ENCODE data around the gene SPEF2. TPM values are rescaled to one million over a fixed set of nuclear protein-coding genes. Genes with fewer than 3 reads are reported as not detected.

Gene SPEF2
- total RNA-seq, 1 experiment from 2014 or later = 10.6 TPM

GRCh38 chr5:35781181-35781790 lies 163.6 kb downstream of the SPEF2 start:
- H3K4me1 ChIP-seq (replicated peaks; ENCODE audit: insufficient read depth) = no peaks in the 10 kb centered on the region
- no peak for DNase-seq
- H3K4me2 ChIP-seq = no peak overlapping the region
- BruUV-seq (replicated peaks) = no TSS peak
- no peaks in the 10 kb centered on the region for H3K36me3 ChIP-seq (ENCODE audit: low read depth)
- no peaks in the 10 kb centered on the region for H4K20me1 ChIP-seq (ENCODE audit: insufficient read depth)
- CTCF ChIA-PET = interaction anchor here (0.6 to 0.7 kb wide), 3 partner anchors 28 to 436 kb away, joined by 5 to 17 read pairs (median 5); no protein-coding TSS in a partner anchor
- no peak overlapping the region for H3K4me3 ChIP-seq
- H3K79me2 ChIP-seq (ENCODE audit: low read depth) = no peaks in the 10 kb centered on the region
- TF ChIP-seq, protein P1, sequence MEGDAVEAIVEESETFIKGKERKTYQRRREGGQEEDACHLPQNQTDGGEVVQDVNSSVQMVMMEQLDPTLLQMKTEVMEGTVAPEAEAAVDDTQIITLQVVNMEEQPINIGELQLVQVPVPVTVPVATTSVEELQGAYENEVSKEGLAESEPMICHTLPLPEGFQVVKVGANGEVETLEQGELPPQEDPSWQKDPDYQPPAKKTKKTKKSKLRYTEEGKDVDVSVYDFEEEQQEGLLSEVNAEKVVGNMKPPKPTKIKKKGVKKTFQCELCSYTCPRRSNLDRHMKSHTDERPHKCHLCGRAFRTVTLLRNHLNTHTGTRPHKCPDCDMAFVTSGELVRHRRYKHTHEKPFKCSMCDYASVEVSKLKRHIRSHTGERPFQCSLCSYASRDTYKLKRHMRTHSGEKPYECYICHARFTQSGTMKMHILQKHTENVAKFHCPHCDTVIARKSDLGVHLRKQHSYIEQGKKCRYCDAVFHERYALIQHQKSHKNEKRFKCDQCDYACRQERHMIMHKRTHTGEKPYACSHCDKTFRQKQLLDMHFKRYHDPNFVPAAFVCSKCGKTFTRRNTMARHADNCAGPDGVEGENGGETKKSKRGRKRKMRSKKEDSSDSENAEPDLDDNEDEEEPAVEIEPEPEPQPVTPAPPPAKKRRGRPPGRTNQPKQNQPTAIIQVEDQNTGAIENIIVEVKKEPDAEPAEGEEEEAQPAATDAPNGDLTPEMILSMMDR (conservative IDR thresholded peaks at IDR 0.05) = no peak
- no peak for TF ChIP-seq EZH2 (IDR thresholded peaks at IDR 0.05; ENCODE audit: low read depth)
- POLR2A ChIA-PET (ENCODE audit: unreplicated experiment) = no interaction called here
- intact Hi-C loops (cut with micrococcal nuclease; ENCODE audit: unreplicated experiment) = no loop called here
- H3K27ac ChIP-seq = no peak overlapping the region
- no peaks in the 10 kb centered on the region for H3K9me2 ChIP-seq (ENCODE audit: insufficient read depth)
- H3F3A ChIP-seq (ENCODE audit: insufficient read depth, low read depth) = no peaks in the 10 kb centered on the region
- H3K9me3 ChIP-seq (ENCODE audit: insufficient read depth, low read depth) = no peaks in the 10 kb centered on the region
- H2AFZ ChIP-seq = no peak overlapping the region
- no peaks in the 10 kb centered on the region for H3K27me3 ChIP-seq (ENCODE audit: insufficient read depth, low read depth)

DNA sequence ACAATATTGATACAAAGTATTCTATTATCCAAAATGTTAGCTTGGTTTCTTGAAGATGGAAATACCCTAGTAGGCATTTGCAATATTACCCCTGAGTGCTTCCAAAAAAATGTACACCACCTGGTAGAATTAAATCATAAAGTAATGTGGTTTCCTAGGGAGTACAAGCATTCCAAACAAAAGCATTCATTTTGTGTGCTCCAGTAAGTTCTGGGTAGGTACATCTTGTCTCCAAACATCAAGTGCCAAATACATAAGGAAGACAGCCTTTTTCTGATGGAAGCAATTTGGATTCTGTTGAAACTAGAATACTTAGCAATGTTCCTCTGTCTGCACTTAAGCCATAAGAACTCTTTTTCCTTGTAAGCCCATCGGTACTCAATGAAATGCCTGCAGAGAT lies 165.9 kb downstream of the SPEF2 start:
- no peaks in the 10 kb centered on the region for H3K36me3 ChIP-seq (ENCODE audit: low read depth)
- POLR2A ChIA-PET (ENCODE audit: unreplicated experiment) = no interaction called here
- no peaks in the 10 kb centered on the region for H3K9me3 ChIP-seq (ENCODE audit: insufficient read depth, low read depth)
- no peak overlapping the region for H3K27ac ChIP-seq
- intact Hi-C loops (cut with micrococcal nuclease; ENCODE audit: unreplicated experiment) = no loop called here
- no peak overlapping the region for H2AFZ ChIP-seq
- TF ChIP-seq, protein P1 (conservative IDR thresholded peaks at IDR 0.05) = no peak
- TF ChIP-seq EZH2 (IDR thresholded peaks at IDR 0.05; ENCODE audit: low read depth) = no peak
- BruUV-seq (replicated peaks) = no TSS peak
- H3F3A ChIP-seq (ENCODE audit: insufficient read depth, low read depth) = no peaks in the 10 kb centered on the region
- H3K4me2 ChIP-seq = no peak overlapping the region
- H4K20me1 ChIP-seq (ENCODE audit: insufficient read depth) = no peaks in the 10 kb centered on the region
- H3K27me3 ChIP-seq (ENCODE audit: insufficient read depth, low read depth) = no peaks in the 10 kb centered on the region
- CTCF ChIA-PET = no interaction called here
- no peaks in the 10 kb centered on the region for H3K4me1 ChIP-seq (replicated peaks; ENCODE audit: insufficient read depth)
- no peak for DNase-seq
- no peak overlapping the region for H3K4me3 ChIP-seq
- no peaks in the 10 kb centered on the region for H3K9me2 ChIP-seq (ENCODE audit: insufficient read depth)
- no peaks in the 10 kb centered on the region for H3K79me2 ChIP-seq (ENCODE audit: low read depth)

GRCh38 chr5:35785601-35786085 lies 168.0 kb downstream of the SPEF2 start:
- no peaks in the 10 kb centered on the region for H3K79me2 ChIP-seq (ENCODE audit: low read depth)
- H3K27me3 ChIP-seq (ENCODE audit: insufficient read depth, low read depth) = no peaks in the 10 kb centered on the region
- H3K27ac ChIP-seq = no peak overlapping the region
- DNase-seq = peak in 1 of 2 experiments; percentile 49
- no peaks in the 10 kb centered on the region for H3K4me1 ChIP-seq (replicated peaks; ENCODE audit: insufficient read depth)
- H3K4me3 ChIP-seq = no peak overlapping the region
- H2AFZ ChIP-seq = no peak overlapping the region
- intact Hi-C loops (cut with micrococcal nuclease; ENCODE audit: unreplicated experiment) = no loop called here
- no TSS peak for BruUV-seq (replicated peaks)
- no peaks in the 10 kb centered on the region for H3K36me3 ChIP-seq (ENCODE audit: low read depth)
- CTCF ChIA-PET = no interaction called here
- POLR2A ChIA-PET (ENCODE audit: unreplicated experiment) = no interaction called here
- no peaks in the 10 kb centered on the region for H3K9me3 ChIP-seq (ENCODE audit: insufficient read depth, low read depth)
- TF ChIP-seq, protein P1 (conservative IDR thresholded peaks at IDR 0.05) = no peak
- no peak for TF ChIP-seq EZH2 (IDR thresholded peaks at IDR 0.05; ENCODE audit: low read depth)
- H3K4me2 ChIP-seq = no peak overlapping the region
- H3K9me2 ChIP-seq (ENCODE audit: insufficient read depth) = no peaks in the 10 kb centered on the region
- no peaks in the 10 kb centered on the region for H3F3A ChIP-seq (ENCODE audit: insufficient read depth, low read depth)
- no peaks in the 10 kb centered on the region for H4K20me1 ChIP-seq (ENCODE audit: insufficient read depth)
